Measurements from ENCODE around the gene HOXC6.

The HOXC6 gene

DNA sequence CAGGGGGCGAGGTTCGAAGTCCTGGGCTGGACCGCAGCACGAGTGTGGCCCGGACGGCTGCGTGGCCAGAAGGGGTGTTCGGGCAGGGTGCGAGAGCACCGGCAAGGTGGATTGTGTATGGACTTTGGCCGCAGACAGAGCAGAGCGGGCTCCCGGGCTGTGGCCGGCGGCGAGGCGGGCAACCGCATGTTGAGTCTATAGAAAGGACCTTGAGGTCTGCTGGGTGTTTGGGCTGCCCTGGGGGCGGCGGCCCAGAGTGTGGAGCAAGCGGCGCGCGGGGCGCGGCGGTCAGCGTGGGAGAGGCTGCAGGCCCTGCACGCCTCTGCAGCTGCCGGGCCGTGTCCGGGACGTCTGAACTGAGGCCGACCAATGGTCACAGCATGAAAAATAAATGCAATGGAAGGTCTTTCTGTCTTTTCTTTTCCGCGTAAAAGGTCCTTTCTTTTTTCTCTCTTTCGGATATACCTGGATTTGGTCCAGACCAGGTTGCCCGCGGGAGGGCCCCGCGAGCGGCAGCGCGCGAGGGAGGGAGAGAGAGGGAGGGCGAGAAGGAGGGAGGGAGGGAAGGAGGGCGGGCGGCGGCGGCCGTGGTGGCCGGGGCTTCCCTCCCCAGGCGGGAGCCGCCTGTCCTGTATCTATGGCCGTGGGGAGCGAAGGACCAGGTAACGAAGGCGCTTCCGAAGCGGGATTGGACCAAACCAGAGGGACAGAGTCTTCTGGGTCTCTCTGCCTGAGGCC is 33.8 kb upstream of the HOXC6 start:
- peak; percentile 36 for ATAC-seq
- no peak for TF ChIP-seq ISL1 (CRISPR knock-in tag; IDR thresholded peaks at IDR 0.05)
- no peak for TF ChIP-seq RARB (CRISPR knock-in tag; IDR thresholded peaks at IDR 0.05)
- no peak for TF ChIP-seq BACH2 (CRISPR knock-in tag; IDR thresholded peaks at IDR 0.05; ENCODE audit: borderline replicate concordance)
- no peak for TF ChIP-seq TOX (CRISPR knock-in tag; IDR thresholded peaks at IDR 0.05; ENCODE audit: borderline replicate concordance)
- TF ChIP-seq, protein P1, sequence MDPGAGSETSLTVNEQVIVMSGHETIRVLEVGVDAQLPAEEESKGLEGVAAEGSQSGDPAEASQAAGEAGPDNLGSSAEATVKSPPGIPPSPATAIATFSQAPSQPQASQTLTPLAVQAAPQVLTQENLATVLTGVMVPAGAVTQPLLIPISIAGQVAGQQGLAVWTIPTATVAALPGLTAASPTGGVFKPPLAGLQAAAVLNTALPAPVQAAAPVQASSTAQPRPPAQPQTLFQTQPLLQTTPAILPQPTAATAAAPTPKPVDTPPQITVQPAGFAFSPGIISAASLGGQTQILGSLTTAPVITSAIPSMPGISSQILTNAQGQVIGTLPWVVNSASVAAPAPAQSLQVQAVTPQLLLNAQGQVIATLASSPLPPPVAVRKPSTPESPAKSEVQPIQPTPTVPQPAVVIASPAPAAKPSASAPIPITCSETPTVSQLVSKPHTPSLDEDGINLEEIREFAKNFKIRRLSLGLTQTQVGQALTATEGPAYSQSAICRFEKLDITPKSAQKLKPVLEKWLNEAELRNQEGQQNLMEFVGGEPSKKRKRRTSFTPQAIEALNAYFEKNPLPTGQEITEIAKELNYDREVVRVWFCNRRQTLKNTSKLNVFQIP (CRISPR knock-in tag; IDR thresholded peaks at IDR 0.05; ENCODE audit: borderline replicate concordance, low read depth): no peak
- no peak for TF ChIP-seq ZNF70 (CRISPR knock-in tag; IDR thresholded peaks at IDR 0.05)
- no peak for TF ChIP-seq ZFP3 (CRISPR knock-in tag; IDR thresholded peaks at IDR 0.05)
- TF ChIP-seq SNAI2 (CRISPR knock-in tag; IDR thresholded peaks at IDR 0.05): no peak
- no peak for TF ChIP-seq CSDC2 (CRISPR knock-in tag; IDR thresholded peaks at IDR 0.05)

DNA sequence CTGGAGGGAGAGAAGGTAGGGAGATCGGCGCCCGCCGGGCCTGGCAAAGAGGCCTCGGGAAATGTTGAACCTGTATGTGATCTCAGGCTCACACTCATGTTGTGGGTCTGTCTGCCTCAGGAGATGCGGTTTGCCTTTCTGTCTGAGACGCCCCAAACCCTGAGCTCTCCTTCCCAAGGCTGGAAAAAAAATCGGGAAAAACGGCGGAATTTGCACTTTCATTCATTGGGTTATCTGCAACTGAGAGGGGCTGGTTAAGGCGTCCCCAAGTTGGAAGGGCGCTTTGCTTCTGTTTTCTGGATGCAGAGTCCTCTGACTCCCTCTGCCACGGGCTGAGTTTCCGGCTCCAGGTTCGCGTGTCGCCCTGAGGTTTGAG is 33.2 kb upstream of the HOXC6 start:
- ATAC-seq: peak; percentile 2; the same call in 1 of the 3 replicates
- TF ChIP-seq ZNF70 (CRISPR knock-in tag; IDR thresholded peaks at IDR 0.05): no peak
- no peak for TF ChIP-seq OSR1 (CRISPR knock-in tag; IDR thresholded peaks at IDR 0.05)
- no peak for TF ChIP-seq GLIS3 (CRISPR knock-in tag; IDR thresholded peaks at IDR 0.05)
- TF ChIP-seq, protein P2, sequence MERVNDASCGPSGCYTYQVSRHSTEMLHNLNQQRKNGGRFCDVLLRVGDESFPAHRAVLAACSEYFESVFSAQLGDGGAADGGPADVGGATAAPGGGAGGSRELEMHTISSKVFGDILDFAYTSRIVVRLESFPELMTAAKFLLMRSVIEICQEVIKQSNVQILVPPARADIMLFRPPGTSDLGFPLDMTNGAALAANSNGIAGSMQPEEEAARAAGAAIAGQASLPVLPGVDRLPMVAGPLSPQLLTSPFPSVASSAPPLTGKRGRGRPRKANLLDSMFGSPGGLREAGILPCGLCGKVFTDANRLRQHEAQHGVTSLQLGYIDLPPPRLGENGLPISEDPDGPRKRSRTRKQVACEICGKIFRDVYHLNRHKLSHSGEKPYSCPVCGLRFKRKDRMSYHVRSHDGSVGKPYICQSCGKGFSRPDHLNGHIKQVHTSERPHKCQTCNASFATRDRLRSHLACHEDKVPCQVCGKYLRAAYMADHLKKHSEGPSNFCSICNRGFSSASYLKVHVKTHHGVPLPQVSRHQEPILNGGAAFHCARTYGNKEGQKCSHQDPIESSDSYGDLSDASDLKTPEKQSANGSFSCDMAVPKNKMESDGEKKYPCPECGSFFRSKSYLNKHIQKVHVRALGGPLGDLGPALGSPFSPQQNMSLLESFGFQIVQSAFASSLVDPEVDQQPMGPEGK (CRISPR knock-in tag; IDR thresholded peaks at IDR 0.05; ENCODE audit: borderline replicate concordance): no peak
- TF ChIP-seq, protein P1 (CRISPR knock-in tag; IDR thresholded peaks at IDR 0.05; ENCODE audit: borderline replicate concordance, low read depth): no peak
- no peak for TF ChIP-seq SNAI2 (CRISPR knock-in tag; IDR thresholded peaks at IDR 0.05)
- TF ChIP-seq ZFP30 (CRISPR knock-in tag; IDR thresholded peaks at IDR 0.05): no peak
- no peak for TF ChIP-seq ZC3H10 (CRISPR knock-in tag; IDR thresholded peaks at IDR 0.05)
- TF ChIP-seq, protein P3, sequence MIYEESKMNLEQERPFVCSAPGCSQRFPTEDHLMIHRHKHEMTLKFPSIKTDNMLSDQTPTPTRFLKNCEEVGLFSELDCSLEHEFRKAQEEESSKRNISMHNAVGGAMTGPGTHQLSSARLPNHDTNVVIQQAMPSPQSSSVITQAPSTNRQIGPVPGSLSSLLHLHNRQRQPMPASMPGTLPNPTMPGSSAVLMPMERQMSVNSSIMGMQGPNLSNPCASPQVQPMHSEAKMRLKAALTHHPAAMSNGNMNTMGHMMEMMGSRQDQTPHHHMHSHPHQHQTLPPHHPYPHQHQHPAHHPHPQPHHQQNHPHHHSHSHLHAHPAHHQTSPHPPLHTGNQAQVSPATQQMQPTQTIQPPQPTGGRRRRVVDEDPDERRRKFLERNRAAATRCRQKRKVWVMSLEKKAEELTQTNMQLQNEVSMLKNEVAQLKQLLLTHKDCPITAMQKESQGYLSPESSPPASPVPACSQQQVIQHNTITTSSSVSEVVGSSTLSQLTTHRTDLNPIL (CRISPR knock-in tag; IDR thresholded peaks at IDR 0.05; ENCODE audit: low read depth): no peak
- no peak for TF ChIP-seq PPARA (CRISPR knock-in tag; IDR thresholded peaks at IDR 0.05; ENCODE audit: borderline replicate concordance)
- no peak for TF ChIP-seq CSDC2 (CRISPR knock-in tag; IDR thresholded peaks at IDR 0.05)
- no peak for TF ChIP-seq ESRRG (CRISPR knock-in tag; IDR thresholded peaks at IDR 0.05)
- TF ChIP-seq ZNF8 (CRISPR knock-in tag; IDR thresholded peaks at IDR 0.05): no peak
- no peak for TF ChIP-seq ARNTL (CRISPR knock-in tag; IDR thresholded peaks at IDR 0.05; ENCODE audit: borderline replicate concordance, low read depth)

DNA sequence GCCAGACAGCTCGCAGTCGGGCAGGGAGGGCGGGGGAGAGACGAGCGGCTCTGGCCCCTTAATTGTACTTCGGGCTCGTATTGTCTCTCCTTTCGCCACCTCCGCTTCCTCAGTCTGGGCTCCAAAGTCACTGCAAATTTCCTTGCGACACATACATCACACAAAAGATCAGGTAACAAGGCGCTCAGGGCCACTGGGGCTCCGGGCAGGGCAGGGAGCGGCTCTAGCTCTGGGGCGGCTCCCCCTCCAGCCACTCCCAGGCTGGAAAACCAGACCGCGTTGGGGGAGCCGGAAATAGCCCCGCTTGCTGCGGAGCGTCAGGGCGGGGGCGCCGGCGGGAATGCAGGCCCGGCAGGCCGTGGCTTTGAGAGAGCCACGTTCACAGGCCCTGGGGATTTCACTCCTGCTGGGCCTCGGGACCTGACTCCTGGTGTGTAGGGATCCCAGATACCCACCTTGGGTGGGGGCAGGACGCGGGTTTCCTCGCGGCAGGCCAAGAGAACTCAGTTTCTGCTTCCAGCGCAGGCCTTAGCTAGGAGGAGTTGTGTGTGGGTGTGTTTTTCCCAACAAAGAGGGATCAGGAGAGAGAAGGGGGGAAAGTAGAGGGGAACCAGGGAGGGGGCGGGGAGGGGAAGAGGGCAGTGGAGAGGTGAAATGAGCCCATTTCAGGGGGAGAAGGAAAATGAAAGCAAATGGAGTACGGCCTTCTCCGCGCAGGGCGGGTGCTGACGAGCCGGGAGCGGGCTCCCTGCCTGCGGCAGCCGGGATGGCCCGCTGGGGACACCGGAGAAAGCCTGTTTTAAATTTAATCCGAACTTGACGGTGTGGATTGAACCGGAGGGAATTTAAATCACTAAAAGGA is 32.6 kb upstream of the HOXC6 start:
- peak; percentile 6; the same call in 2 of the 3 replicates for ATAC-seq
- TF ChIP-seq ZNF70 (CRISPR knock-in tag; IDR thresholded peaks at IDR 0.05) (no peak), GLIS3 (CRISPR knock-in tag; IDR thresholded peaks at IDR 0.05) (no peak), SNAI2 (CRISPR knock-in tag; IDR thresholded peaks at IDR 0.05) (no peak), TOX (CRISPR knock-in tag; IDR thresholded peaks at IDR 0.05; ENCODE audit: borderline replicate concordance) (no peak), ZFP30 (CRISPR knock-in tag; IDR thresholded peaks at IDR 0.05) (no peak), PPARA (CRISPR knock-in tag; IDR thresholded peaks at IDR 0.05; ENCODE audit: borderline replicate concordance) (no peak), RARB (CRISPR knock-in tag; IDR thresholded peaks at IDR 0.05) (no peak), ZC3H10 (CRISPR knock-in tag; IDR thresholded peaks at IDR 0.05) (no peak), ZNF565 (CRISPR knock-in tag; conservative IDR thresholded peaks at IDR 0.05; ENCODE audit: low read depth) (no peak), TCF4 (CRISPR knock-in tag; IDR thresholded peaks at IDR 0.05; ENCODE audit: borderline replicate concordance) (no peak), ZNF8 (CRISPR knock-in tag; IDR thresholded peaks at IDR 0.05) (no peak), ISL1 (CRISPR knock-in tag; IDR thresholded peaks at IDR 0.05) (no peak), ESRRG (CRISPR knock-in tag; IDR thresholded peaks at IDR 0.05) (no peak), BACH2 (CRISPR knock-in tag; IDR thresholded peaks at IDR 0.05; ENCODE audit: borderline replicate concordance) (no peak)
- TF ChIP-seq, protein P4, sequence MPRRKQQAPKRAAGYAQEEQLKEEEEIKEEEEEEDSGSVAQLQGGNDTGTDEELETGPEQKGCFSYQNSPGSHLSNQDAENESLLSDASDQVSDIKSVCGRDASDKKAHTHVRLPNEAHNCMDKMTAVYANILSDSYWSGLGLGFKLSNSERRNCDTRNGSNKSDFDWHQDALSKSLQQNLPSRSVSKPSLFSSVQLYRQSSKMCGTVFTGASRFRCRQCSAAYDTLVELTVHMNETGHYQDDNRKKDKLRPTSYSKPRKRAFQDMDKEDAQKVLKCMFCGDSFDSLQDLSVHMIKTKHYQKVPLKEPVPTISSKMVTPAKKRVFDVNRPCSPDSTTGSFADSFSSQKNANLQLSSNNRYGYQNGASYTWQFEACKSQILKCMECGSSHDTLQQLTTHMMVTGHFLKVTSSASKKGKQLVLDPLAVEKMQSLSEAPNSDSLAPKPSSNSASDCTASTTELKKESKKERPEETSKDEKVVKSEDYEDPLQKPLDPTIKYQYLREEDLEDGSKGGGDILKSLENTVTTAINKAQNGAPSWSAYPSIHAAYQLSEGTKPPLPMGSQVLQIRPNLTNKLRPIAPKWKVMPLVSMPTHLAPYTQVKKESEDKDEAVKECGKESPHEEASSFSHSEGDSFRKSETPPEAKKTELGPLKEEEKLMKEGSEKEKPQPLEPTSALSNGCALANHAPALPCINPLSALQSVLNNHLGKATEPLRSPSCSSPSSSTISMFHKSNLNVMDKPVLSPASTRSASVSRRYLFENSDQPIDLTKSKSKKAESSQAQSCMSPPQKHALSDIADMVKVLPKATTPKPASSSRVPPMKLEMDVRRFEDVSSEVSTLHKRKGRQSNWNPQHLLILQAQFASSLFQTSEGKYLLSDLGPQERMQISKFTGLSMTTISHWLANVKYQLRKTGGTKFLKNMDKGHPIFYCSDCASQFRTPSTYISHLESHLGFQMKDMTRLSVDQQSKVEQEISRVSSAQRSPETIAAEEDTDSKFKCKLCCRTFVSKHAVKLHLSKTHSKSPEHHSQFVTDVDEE (CRISPR knock-in tag; IDR thresholded peaks at IDR 0.05): no peak
- TF ChIP-seq, protein P3 (CRISPR knock-in tag; IDR thresholded peaks at IDR 0.05; ENCODE audit: low read depth): no peak

Measured in SK-N-SH treated with all-trans-retinoic acid at 6 μM for 48 hours (cell line).